K562 (cell line): ENCODE measurements around the gene FKBP9. TPM values are rescaled to one million over a fixed set of nuclear protein-coding genes. Genes with fewer than 3 reads are reported as not detected.

Source experiments
- ATAC-seq: fragments of 200-7000 bp; cut with Tn5 transposase; 3 replicates; pipeline ENCODE4 v1.9.1; 2020; ENCODE audit warnings: moderate library complexity
- BruUV-seq: library from RNA; stranded (reverse); fragments of 400-500 nt; replicated peaks from 2 replicates; lab custom pipeline; 2021; lab: Mats Ljungman, UMichigan
- CTCF ChIA-PET: fragments of 300-600 bp; formaldehyde crosslinking; extraction: SDS; loops from one replicate; lab custom pipeline; 2021; ENCODE audit warnings: low intra/inter-chr PET ratio; lab: Yijun Ruan, JAX
- POLR2A ChIA-PET: fragments of 300-600, 350-650 bp; sonication (Branson Sonifier 250); formaldehyde crosslinking; extraction: SDS; loops from one replicate; lab custom pipeline; 2021; ENCODE audit warnings: antibody characterized with exemption, inconsistent platforms; lab: Yijun Ruan, JAX
- DNase-seq, 4 experiments: peaks; one replicate each; pipeline versions ENCODE4 v3.0.0 to v3.0.0-alpha.2; 2011 to 2018; ENCODE audit warnings: low spot score in 3 of 4, mixed read lengths in 3 of 4; ENCODE audit errors: extremely low read depth in 1 of 4
- FAIRE-seq: peaks from 2 replicates; lab custom pipeline; 2011; peaks lifted over from hg19 to GRCh38; lab: Jason Lieb, UNC
- H2AFZ ChIP-seq: 2 replicates; pipeline ENCODE4 v1.6.0; 2011; ENCODE audit warnings: low read depth, low read length, control low read depth, inconsistent platforms
- H3K27ac ChIP-seq: fragments of 200-600 bp; 3 replicates; pipeline ENCODE4 v1.8.0; 2011; ENCODE audit warnings: low read depth, mild to moderate bottlenecking, control low read depth, inconsistent platforms, low read length, moderate library complexity, mixed read lengths; ENCODE audit errors: extremely low read depth
- H3K27me3 ChIP-seq, 2 experiments: fragments of 300-600 bp in 1 of 2; 2 replicates in 1 of 2; 3 replicates in 1 of 2; pipeline versions ENCODE4 v1.6.0 to v1.8.0; 2011; ENCODE audit warnings: inconsistent platforms in 2 of 2, low read length in 2 of 2, mild to moderate bottlenecking in 1 of 2, mixed read lengths in 1 of 2, moderate library complexity in 1 of 2; ENCODE audit not compliant: control insufficient read depth in 2 of 2, insufficient read depth in 2 of 2
- H3K36me3 ChIP-seq: fragments of 300-600 bp; 3 replicates; pipeline ENCODE4 v1.8.0; 2011; ENCODE audit warnings: mild to moderate bottlenecking, low read length, inconsistent platforms; ENCODE audit not compliant: control insufficient read depth, insufficient read depth
- H3K4me1 ChIP-seq, 2 experiments: fragments of 200-600 bp in 1 of 2; replicated peaks in 1 of 2; 2 replicates in 1 of 2; 3 replicates in 1 of 2; pipeline versions ENCODE4 v1.5.1 to v1.8.0; 2011; ENCODE audit warnings: inconsistent platforms in 2 of 2, low read length in 2 of 2, mild to moderate bottlenecking in 1 of 2, mixed read lengths in 1 of 2, moderate library complexity in 1 of 2; ENCODE audit not compliant: control insufficient read depth in 2 of 2, insufficient read depth in 2 of 2
- H3K4me2 ChIP-seq: 2 replicates; pipeline ENCODE4 v1.6.1; 2011; ENCODE audit warnings: low read length, control low read depth, inconsistent platforms, mixed read lengths; ENCODE audit not compliant: insufficient read depth
- H3K4me3 ChIP-seq: fragments of 200-600 bp; sonication (generic), shearing (Covaris generic); 2 replicates; pipeline ENCODE4 v1.5.1; 2016; ENCODE audit warnings: control low read depth, inconsistent platforms
- H3K79me2 ChIP-seq: fragments of 200-600 bp; 3 replicates; pipeline ENCODE4 v1.8.0; 2011; ENCODE audit warnings: low read length, inconsistent platforms; ENCODE audit not compliant: control insufficient read depth, insufficient read depth
- H3K9ac ChIP-seq, 2 experiments: 2 replicates each; pipeline versions ENCODE4 v1.6.0 to v1.6.1; 2011; ENCODE audit warnings: low read depth in 2 of 2, low read length in 2 of 2, control low read depth in 1 of 2, inconsistent platforms in 1 of 2, mild to moderate bottlenecking in 1 of 2, mixed read lengths in 1 of 2; ENCODE audit not compliant: insufficient read depth in 1 of 2
- H3K9me1 ChIP-seq: one replicate; pipeline ENCODE4 v1.6.0; 2011; ENCODE audit warnings: inconsistent platforms, mild to moderate bottlenecking, low read length, moderate library complexity; ENCODE audit not compliant: control insufficient read depth, insufficient read depth
- H3K9me3 ChIP-seq: replicated peaks from 2 replicates; pipeline ENCODE4 v1.5.1; 2011; ENCODE audit warnings: low read depth, low read length, inconsistent platforms; ENCODE audit not compliant: control insufficient read depth, insufficient read depth
- H4K20me1 ChIP-seq: replicated peaks from 2 replicates; pipeline ENCODE4 v1.6.1; 2011; ENCODE audit warnings: low read length, inconsistent platforms, mixed read lengths; ENCODE audit not compliant: control insufficient read depth, insufficient read depth
- OTX1 ChIP-seq: fragments of 450-650 bp; formaldehyde crosslinking; IDR thresholded peaks from 2 replicates; pipeline ENCODE4 v1.4.0; 2022; ENCODE audit warnings: mild to moderate bottlenecking
- RFX1 ChIP-seq: fragments of 450-650 bp; IDR thresholded peaks from 2 replicates; pipeline ENCODE4 v1.6.1; 2016; ENCODE audit warnings: mild to moderate bottlenecking, moderate library complexity
- ZNF512 ChIP-seq: IDR thresholded peaks from 2 replicates; pipeline ENCODE4 v1.6.1; 2016; ENCODE audit warnings: missing genetic modification characterization, missing compliant biosample characterization
- WGBS: fragments of 100-300 bp; shearing (Covaris generic); methylation state at CpG from one replicate; pipeline ENCODE4 v1.1.6; 2016; ENCODE audit warnings: low coverage, mixed read lengths; ENCODE audit not compliant: insufficient coverage; ENCODE audit errors: missing lambda C conversion rate; 5-methylcytosine and 5-hydroxymethylcytosine counted together
- in situ Hi-C: fragments of 300-500 bp; cut with MboI; formaldehyde crosslinking; loops from 4 replicates; pipeline ENCODE4 v1.15.0; 2018; ENCODE audit warnings: inconsistent platforms, mixed read lengths
- intact Hi-C: fragments of 100-400 bp; cut with micrococcal nuclease; formaldehyde crosslinking; loops from 2 replicates; pipeline ENCODE4 v1.14.2; 2022
- polyA plus RNA-seq, 8 experiments: library from polyadenylated mRNA; depleted of rRNA in 4 of 8; stranded (reverse) in 5 of 8; unstranded in 3 of 8; fragments of >200 nt; fragmentation: Nextera tagmentation in 2 of 8; fragmentation: Illumina TruSeq in 1 of 8; extraction: Ambion mirVana in 2 of 8; extraction: Trizol in 1 of 8; gene quantifications; 2 replicates each; pipeline versions ENCODE4 v1.2.1 to v1.2.3, GENCODE V29; 2011 to 2014; ENCODE audit warnings: inconsistent platforms in 1 of 8, missing spikeins in 1 of 8
- total RNA-seq, 7 experiments: library from RNA; depleted of rRNA in 6 of 7; stranded (reverse); fragments of >200 nt in 6 of 7; fragmentation: Illumina TruSeq in 2 of 7; extraction: Trizol in 2 of 7; gene quantifications; 2 replicates each; pipeline versions ENCODE4 v1.2.1 to v1.2.3, GENCODE V29; 2011 to 2021; ENCODE audit warnings: low replicate concordance in 1 of 7

FKBP9 gene
- total and polyA plus RNA-seq, 9 of the 15 experiments (the other 6 are each of a cell fraction or from before 2014, with no cell fraction given) = 5.9 to 23.7 (median 15.8) TPM

- Histone ChIP-seq H3K27me3 (no peaks in the 10 kb centered on the region), H2AFZ (no peak overlapping the region), H4K20me1 (no peaks in the 10 kb centered on the region), H3K9me3 (peaks cover 6% of the 10 kb centered on the region; the same call in 1 of the 2 replicates), H3K79me2 (peaks cover 54% of the 10 kb centered on the region), H3K9ac (peak overlapping the region in 1 of 2 experiments; percentile 89; a peak in 2 of 4 replicates), H3K4me3 (peak overlapping the region; percentile 84), H3K4me1 (peaks cover 10 to 11% of the 10 kb centered on the region in 2 experiments; a peak in 4 of 5 replicates), H3K36me3 (peaks cover 18% of the 10 kb centered on the region; the same call in 2 of the 3 replicates), H3K4me2 (peak overlapping the region; percentile 93), H3K9me1 (no peaks in the 10 kb centered on the region), H3K27ac (peak overlapping the region; percentile 90; the same call in 2 of the 3 replicates)
- TF ChIP-seq RFX1 = peak; percentile 52; the same call in 1 of the 2 replicates
- 0 out of 2 replicates have a peak, but pooled peaks have one; percentile 43 for TF ChIP-seq ZNF512 (tag)
- no peak for TF ChIP-seq OTX1 (CRISPR knock-in tag)
- in situ Hi-C loops (no loop called here), intact Hi-C loops (loop anchor here (5.0 kb wide), 3 partner anchors 34 to 249 kb away; partner anchors contain the start of gene NT5C3A)
- no peak for FAIRE-seq
- DNase-seq = no peak
- no peak for ATAC-seq
- POLR2A ChIA-PET = interaction anchor here (1.1 to 2.8 kb wide), 2 partner anchors 9 to 15 kb away, joined by 3 to 21 read pairs; partner anchors contain the start of gene FKBP9
- WGBS = 43% methylated on average over 5 of the region's 5 CpGs
- BruUV-seq = no TSS peak
- CTCF ChIA-PET = no interaction called here
Observed at GRCh38 chr7:32941181-32941580, 16.1 kb upstream of the FKBP9 start.
